HCT116 (cell line): ENCODE data around the gene TRIML2.

Experiments
- CTCF ChIP-seq, 3 experiments: fragments of 200-600 bp in 1 of 3; sonication (generic) in 1 of 3; IDR thresholded peaks in 2 of 3; conservative IDR thresholded peaks in 1 of 3; 2 replicates each; pipeline ENCODE4 v1.5.1; 2012 to 2017; ENCODE audit warnings: low read depth in 2 of 3, low read length in 2 of 3, antibody characterized with exemption in 1 of 3, borderline replicate concordance in 1 of 3, control low read depth in 1 of 3, mild to moderate bottlenecking in 1 of 3, mixed read lengths in 1 of 3, mixed run types in 1 of 3, moderate library complexity in 1 of 3; ENCODE audit not compliant: insufficient read depth in 1 of 3
- POLR2A ChIP-seq: IDR thresholded peaks from 2 replicates; pipeline ENCODE4 v1.7.0; 2011; ENCODE audit warnings: borderline replicate concordance; ENCODE audit not compliant: insufficient read depth, insufficient read length; ENCODE audit errors: extremely low read depth
- POLR2AphosphoS5 ChIP-seq: IDR thresholded peaks from 2 replicates; pipeline ENCODE4 v1.6.1; 2011; ENCODE audit warnings: mild to moderate bottlenecking, low read depth, low read length, moderate library complexity
- SIN3A ChIP-seq: IDR thresholded peaks from 2 replicates; pipeline ENCODE4 v1.6.1; 2012; ENCODE audit warnings: low read depth
- ZFX ChIP-seq: fragments of 450-650 bp; IDR thresholded peaks from 2 replicates; pipeline ENCODE4 v1.6.1; 2017
- ZNF274 ChIP-seq: fragments of 200-500 bp; sonication (Bioruptor generic); IDR thresholded peaks from 2 replicates; pipeline ENCODE4 v1.6.1; 2014; ENCODE audit warnings: mild to moderate bottlenecking, low read depth, low read length, inconsistent platforms

GRCh38 chr4:188139671-188140070, 30.3 kb upstream of the TRIML2 start:
- no peak for TF ChIP-seq CTCF (IDR thresholded peaks at IDR 0.05 in 2 of 3, conservative IDR thresholded peaks at IDR 0.05 in 1 of 3; ENCODE audit: borderline replicate concordance in 1 of 3, insufficient read depth in 1 of 3, low read depth in 2 of 3, low read length in 2 of 3)
- TF ChIP-seq ZFX, result no peak
- no peak for TF ChIP-seq ZNF274
- TF ChIP-seq POLR2A, result no peak
- no peak for TF ChIP-seq SIN3A
- TF ChIP-seq POLR2AphosphoS5, result no peak
